BJ (cell line): ENCODE data around the gene CDC42EP3. TPM values are rescaled to one million over a fixed set of nuclear protein-coding genes. Genes with fewer than 3 reads are reported as not detected.

Experiments used
- CTCF ChIA-PET: fragments of 350-600 bp; formaldehyde crosslinking; extraction: SDS; loops from one replicate; lab custom pipeline; 2021; ENCODE audit warnings: antibody characterized with exemption, inconsistent platforms; lab: Yijun Ruan, JAX
- POLR2A ChIA-PET: fragments of 300-600 bp; sonication (Branson Sonifier 250); formaldehyde crosslinking; extraction: SDS; loops from one replicate; lab custom pipeline; 2021; ENCODE audit warnings: antibody characterized with exemption; lab: Charles Lee
- DNase-seq: peaks from one replicate; pipeline ENCODE4 v3.0.0-alpha.2; 2011; ENCODE audit warnings: low read depth
- H3K27me3 ChIP-seq: 2 replicates; pipeline ENCODE4 v1.6.0; 2011; ENCODE audit warnings: low read length; ENCODE audit not compliant: control insufficient read depth, insufficient read depth
- H3K36me3 ChIP-seq: 2 replicates; pipeline ENCODE4 v1.5.1; 2011; ENCODE audit warnings: low read length; ENCODE audit not compliant: control insufficient read depth, insufficient read depth
- H3K4me3 ChIP-seq: 2 replicates; pipeline ENCODE4 v1.5.1; 2011; ENCODE audit warnings: low read depth, mild to moderate bottlenecking, control low read depth, low read length
- CTCF ChIP-seq: IDR thresholded peaks from 2 replicates; pipeline ENCODE4 v1.5.1; 2011; ENCODE audit warnings: low read depth, mild to moderate bottlenecking, control low read depth, inconsistent platforms, low read length, moderate library complexity; ENCODE audit not compliant: insufficient read depth
- polyA plus RNA-seq: library from polyadenylated mRNA; depleted of rRNA; stranded (reverse); fragments of >200 nt; gene quantifications from 2 replicates; pipeline ENCODE4 v1.2.3, GENCODE V29; 2011

CDC42EP3 gene
- polyA plus RNA-seq, 1 experiment, result 191 TPM

GRCh38 chr2:37676274-37676673 is 4.8 kb upstream of the CDC42EP3 start:
- H3K36me3 ChIP-seq, result no peaks in the 10 kb centered on the region
- no peaks in the 10 kb centered on the region for H3K27me3 ChIP-seq
- TF ChIP-seq CTCF, result no peak
- no peak for DNase-seq
- CTCF ChIA-PET, result interaction anchor here (0.7 to 1.3 kb wide), 3 partner anchors 22 to 156 kb away, joined by 3 to 4 read pairs (median 3); no protein-coding TSS in a partner anchor
- H3K4me3 ChIP-seq, result no peak overlapping the region
- POLR2A ChIA-PET, result no interaction called here

GRCh38 chr2:37674946-37675345 is 3.5 kb upstream of the CDC42EP3 start:
- TF ChIP-seq CTCF, result no peak
- POLR2A ChIA-PET, result no interaction called here
- Histone ChIP-seq H3K36me3 (no peaks in the 10 kb centered on the region), H3K4me3 (no peak overlapping the region), H3K27me3 (no peaks in the 10 kb centered on the region)
- CTCF ChIA-PET, result interaction anchor here (0.7 to 1.3 kb wide), 3 partner anchors 23 to 24 kb away, joined by 3 read pairs; no protein-coding TSS in a partner anchor
- DNase-seq, result no peak

GRCh38 chr2:37672870-37673184 is 1.4 kb upstream of the CDC42EP3 start:
- POLR2A ChIA-PET, result interaction anchor here (0.8 kb wide), 1 partner anchor 94 kb away, joined by 3 read pairs; no protein-coding TSS in a partner anchor

GRCh38 chr2:37672104-37672869 is 845 bp upstream of the CDC42EP3 start:
- peak; percentile 22 for DNase-seq
- POLR2A ChIA-PET, result interaction anchor here (0.6 to 0.8 kb wide), 2 partner anchors 95 to 303 kb away, joined by 3 read pairs; no protein-coding TSS in a partner anchor
- no peak for TF ChIP-seq CTCF
- Histone ChIP-seq H3K27me3 (no peaks in the 10 kb centered on the region), H3K4me3 (peak overlapping the region; percentile 91), H3K36me3 (0 out of 2 replicates have a peak, but pooled peaks cover under 1% of the 10 kb centered on the region)
- CTCF ChIA-PET, result interaction anchor here (0.9 to 1.9 kb wide), 4 partner anchors 34 to 257 kb away, joined by 3 to 7 read pairs (median 4); no protein-coding TSS in a partner anchor

More at GRCh38 chr2:37672870-37673184, 1.4 kb upstream of the CDC42EP3 start:
- no peak for TF ChIP-seq CTCF
- H3K36me3 ChIP-seq, result no peaks in the 10 kb centered on the region
- CTCF ChIA-PET, result interaction anchor here (1.1 to 1.9 kb wide), 3 partner anchors 34 to 258 kb away, joined by 4 to 7 read pairs (median 5); no protein-coding TSS in a partner anchor
- DNase-seq, result no peak
- no peaks in the 10 kb centered on the region for H3K27me3 ChIP-seq
- peak overlapping the region; percentile 91 for H3K4me3 ChIP-seq

GRCh38 chr2:37671816-37672103 is 318 bp upstream of the CDC42EP3 start:
- Histone ChIP-seq H3K27me3 (no peaks in the 10 kb centered on the region), H3K4me3 (peak overlapping the region; percentile 91), H3K36me3 (peaks cover 2% of the 10 kb centered on the region; the same call in 1 of the 2 replicates)
- no peak for DNase-seq
- ChIA-PET CTCF (interaction anchor here (0.9 to 1.9 kb wide), 4 partner anchors 35 to 257 kb away, joined by 3 to 7 read pairs (median 4); no protein-coding TSS in a partner anchor), POLR2A (interaction anchor here (0.6 kb wide), 1 partner anchor 302 kb away, joined by 3 read pairs; no protein-coding TSS in a partner anchor)
- TF ChIP-seq CTCF, result no peak
